GM12874 (cell line): ENCODE data around the gene LILRA6.

Experiments used
- TF ChIP-seq, protein P1 (sequence below): IDR thresholded peaks from 2 replicates; pipeline ENCODE4 v1.5.1; 2011; ENCODE audit warnings: low read depth, mild to moderate bottlenecking, control low read depth, low read length, moderate library complexity; ENCODE audit not compliant: insufficient read depth

Gene LILRA6

DNA sequence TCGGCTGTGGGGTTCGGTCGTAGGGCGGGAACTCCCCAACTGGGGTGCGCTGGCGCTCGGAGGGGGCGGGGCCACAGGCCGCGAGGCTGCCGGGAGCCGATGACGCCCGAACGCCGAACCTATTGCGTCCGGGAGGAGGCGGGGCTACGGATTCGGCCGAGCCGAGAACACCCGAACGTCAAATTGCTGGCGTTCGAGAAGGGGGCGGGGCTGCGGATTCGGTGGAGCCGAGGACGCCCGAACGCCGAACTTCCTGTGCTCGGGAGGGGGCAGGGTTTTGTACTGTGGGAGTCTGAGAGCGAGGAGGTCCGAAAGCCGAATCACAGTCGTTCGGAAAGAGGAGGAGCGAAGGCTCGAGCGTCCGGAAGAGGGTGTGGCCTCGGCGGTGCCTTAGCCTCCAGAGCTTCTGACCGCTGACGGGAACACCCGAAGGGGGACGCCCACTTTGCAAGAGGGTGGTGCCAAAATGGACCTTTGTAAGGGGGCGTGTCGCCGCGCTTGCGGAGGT lies 52.0 kb downstream of the LILRA6 start:
- TF ChIP-seq, protein P1, sequence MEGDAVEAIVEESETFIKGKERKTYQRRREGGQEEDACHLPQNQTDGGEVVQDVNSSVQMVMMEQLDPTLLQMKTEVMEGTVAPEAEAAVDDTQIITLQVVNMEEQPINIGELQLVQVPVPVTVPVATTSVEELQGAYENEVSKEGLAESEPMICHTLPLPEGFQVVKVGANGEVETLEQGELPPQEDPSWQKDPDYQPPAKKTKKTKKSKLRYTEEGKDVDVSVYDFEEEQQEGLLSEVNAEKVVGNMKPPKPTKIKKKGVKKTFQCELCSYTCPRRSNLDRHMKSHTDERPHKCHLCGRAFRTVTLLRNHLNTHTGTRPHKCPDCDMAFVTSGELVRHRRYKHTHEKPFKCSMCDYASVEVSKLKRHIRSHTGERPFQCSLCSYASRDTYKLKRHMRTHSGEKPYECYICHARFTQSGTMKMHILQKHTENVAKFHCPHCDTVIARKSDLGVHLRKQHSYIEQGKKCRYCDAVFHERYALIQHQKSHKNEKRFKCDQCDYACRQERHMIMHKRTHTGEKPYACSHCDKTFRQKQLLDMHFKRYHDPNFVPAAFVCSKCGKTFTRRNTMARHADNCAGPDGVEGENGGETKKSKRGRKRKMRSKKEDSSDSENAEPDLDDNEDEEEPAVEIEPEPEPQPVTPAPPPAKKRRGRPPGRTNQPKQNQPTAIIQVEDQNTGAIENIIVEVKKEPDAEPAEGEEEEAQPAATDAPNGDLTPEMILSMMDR = no peak

DNA sequence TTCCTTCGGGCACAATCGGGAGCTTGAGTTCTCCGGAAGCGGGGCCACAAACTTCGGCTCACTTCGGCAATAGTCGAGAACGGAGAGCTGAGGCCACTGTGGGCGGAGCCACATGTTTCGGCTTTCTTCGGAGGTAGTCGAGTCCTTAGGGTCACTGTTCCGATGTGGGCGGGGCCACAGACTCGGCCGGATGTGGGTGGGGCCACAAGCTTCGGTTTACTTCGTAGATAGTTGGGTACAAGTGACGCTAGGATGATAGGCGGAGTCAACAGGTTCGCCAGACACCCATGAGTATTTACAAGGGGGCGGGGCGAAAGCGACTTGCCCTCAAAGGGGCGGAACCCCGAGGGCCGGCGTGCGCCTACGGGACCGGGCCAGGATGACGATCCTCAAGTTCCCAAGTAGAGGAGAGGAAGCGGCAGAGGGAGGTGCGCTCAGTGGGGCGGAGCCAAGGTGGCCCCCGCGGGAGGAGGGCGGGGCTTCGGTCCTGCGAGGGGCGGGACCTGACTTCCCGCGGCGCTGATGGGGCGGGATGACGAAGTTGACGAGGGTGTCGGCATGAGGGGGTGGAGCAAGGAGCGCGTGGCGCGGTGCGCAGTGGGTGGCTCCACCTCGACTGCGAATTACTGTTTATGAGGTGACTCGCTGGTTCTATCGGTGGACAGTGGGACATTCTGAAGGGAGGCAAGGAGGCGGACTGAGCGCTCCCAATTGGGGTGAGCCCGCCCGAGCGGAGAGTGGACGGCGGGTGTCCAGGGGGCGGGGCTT lies 52.7 kb downstream of the LILRA6 start:
- TF ChIP-seq, protein P1 = no peak

DNA sequence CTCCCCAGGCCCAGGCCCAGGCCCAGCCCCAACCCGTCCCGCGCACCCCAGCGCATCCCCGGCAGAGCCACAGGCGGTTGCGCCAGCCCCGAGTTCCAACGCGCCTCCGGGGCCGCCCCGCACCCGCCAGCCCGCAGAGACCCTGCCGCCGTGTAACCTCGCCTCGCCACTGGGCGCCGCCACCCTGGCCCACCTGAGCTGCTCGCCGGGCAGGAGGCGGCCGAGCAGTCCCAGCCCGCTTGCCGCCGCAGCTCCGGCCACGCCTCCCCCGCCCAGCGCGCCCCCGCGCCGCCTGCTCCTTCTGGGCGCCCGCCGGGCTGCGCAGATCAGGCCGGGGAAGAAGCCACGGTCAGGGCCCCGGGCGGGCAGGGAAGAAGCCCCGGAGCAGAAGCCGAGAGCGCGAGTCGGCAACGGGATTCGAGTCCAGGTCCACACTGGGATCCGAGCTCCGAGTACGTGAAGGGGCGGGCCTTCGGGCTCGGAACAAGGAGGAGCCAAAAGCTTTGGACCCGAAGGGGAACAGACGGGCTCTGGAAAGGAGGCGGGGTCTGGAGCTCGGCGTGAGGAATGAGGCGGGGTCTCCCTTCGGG lies 53.4 kb downstream of the LILRA6 start, which contains the start of gene MBOAT7:
TSS of gene MBOAT7 (minus strand) at position 436 of the 590 bp plus-strand sequence. CDS start 1,072 bp downstream, outside the sequence.
- TF ChIP-seq, protein P1 = peak; percentile 54

DNA sequence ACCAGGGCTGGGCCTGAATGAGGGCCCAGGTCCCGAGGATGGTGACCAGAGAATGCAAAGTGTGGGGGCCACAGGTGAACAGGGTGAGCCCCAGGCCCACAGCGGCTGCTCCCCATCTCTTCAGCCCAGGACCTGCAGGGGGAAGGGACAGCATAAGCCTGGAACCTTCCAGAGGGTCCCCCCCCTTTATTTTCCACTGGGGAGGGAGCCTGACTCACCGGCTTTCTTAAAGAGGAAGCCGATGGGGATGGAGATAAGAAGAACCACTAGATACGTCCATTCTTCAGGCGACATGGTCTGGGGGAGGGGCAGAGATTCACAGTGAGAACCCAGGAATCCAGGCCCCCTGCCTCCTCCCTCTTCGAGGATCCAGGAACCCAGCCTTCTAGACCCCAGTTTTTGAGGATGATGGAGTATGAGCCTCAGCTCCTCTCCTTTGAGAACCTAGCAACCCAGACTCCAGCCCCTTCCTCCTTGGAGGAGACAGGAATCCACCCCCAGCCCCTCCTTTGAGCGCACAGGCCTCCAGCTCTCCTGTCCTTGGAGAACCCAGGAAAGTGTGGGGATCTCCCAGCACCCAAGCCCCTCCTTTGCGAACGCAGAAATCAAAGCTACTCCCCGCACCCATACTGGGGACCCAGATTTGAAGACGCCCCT lies 54.2 kb downstream of the LILRA6 start:
- TF ChIP-seq, protein P1 = no peak

DNA sequence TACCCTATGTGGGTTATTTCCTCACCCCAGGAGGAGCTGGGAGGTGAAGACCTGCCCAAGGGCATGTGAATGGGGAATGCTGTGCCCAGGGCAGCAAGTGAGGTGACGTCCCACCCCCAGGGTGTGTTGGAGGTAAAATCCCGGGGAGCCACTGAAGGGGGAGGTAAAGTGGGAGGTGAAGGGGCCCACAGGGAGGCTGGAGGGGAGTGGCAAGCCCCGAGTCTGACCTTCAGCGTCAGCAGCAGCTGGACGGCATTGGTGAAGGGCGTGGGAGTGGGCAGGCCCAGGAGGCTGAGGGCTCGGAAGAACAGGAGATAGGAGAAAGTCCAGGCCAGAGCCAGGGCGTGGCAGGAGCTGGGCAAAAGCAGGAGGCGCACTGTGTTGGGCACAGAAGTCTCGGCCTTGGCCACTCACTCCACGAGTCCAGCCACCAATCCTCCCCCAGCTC lies 55.6 kb downstream of the LILRA6 start:
- TF ChIP-seq, protein P1 = no peak
